PC-3 (cell line): ENCODE data around the gene SAFB. TPM values are rescaled to one million over a fixed set of nuclear protein-coding genes. Genes with fewer than 3 reads are reported as not detected.

ENCODE experiments used
- ATAC-seq: fragments of 200-7000 bp; cut with Tn5 transposase; 2 replicates; pipeline ENCODE4 v1.9.1; 2020; ENCODE audit warnings: mild to moderate bottlenecking, moderate library complexity
- BruUV-seq: library from RNA; stranded (reverse); fragments of 400-500 nt; replicated peaks from 2 replicates; lab custom pipeline; 2021; lab: Mats Ljungman, UMichigan
- CTCF ChIA-PET: fragments of 300-600 bp; sonication (Branson Sonifier 250); formaldehyde crosslinking; loops from one replicate; lab custom pipeline; 2022; ENCODE audit warnings: antibody characterized with exemption; lab: Charles Lee
- POLR2A ChIA-PET: fragments of 300-600 bp; sonication (Branson Sonifier 250); formaldehyde crosslinking; loops from one replicate; lab custom pipeline; 2022; ENCODE audit warnings: antibody characterized with exemption; ENCODE audit not compliant: unreplicated experiment; lab: Charles Lee
- DNase-seq: peaks from one replicate; pipeline ENCODE4 v3.0.0-alpha.2; 2015
- H2AFZ ChIP-seq: fragments of 300-600 bp; sonication (generic); 2 replicates; pipeline ENCODE4 v1.6.0; 2016; ENCODE audit warnings: antibody characterized with exemption, low read length
- H3F3A ChIP-seq: fragments of 300-600 bp; sonication (generic); one replicate; pipeline ENCODE4 v1.6.0; 2017; ENCODE audit warnings: antibody characterized with exemption, low read length, control low read depth, mild to moderate bottlenecking; ENCODE audit not compliant: unreplicated experiment
- H3K27ac ChIP-seq: fragments of 300-600 bp; sonication (generic); 2 replicates; pipeline ENCODE4 v1.5.1; 2016; ENCODE audit warnings: mild to moderate bottlenecking, low read length
- H3K27me3 ChIP-seq: fragments of 300-600 bp; sonication (generic); 2 replicates; pipeline ENCODE4 v1.6.1; 2016; ENCODE audit warnings: low read length, mixed read lengths
- H3K36me3 ChIP-seq: fragments of 300-600 bp; sonication (generic); 2 replicates; pipeline ENCODE4 v1.6.1; 2016; ENCODE audit warnings: low read depth, mixed run types, low read length, mixed read lengths
- H3K4me1 ChIP-seq: fragments of 300-600 bp; sonication (generic); 2 replicates; pipeline ENCODE4 v1.5.1; 2016; ENCODE audit warnings: low read length; ENCODE audit not compliant: insufficient read depth
- H3K4me2 ChIP-seq: fragments of 300-600 bp; sonication (generic); 2 replicates; pipeline ENCODE4 v1.6.0; 2016; ENCODE audit warnings: low read length
- H3K4me3 ChIP-seq: fragments of 300-600 bp; sonication (generic); 2 replicates; pipeline ENCODE4 v1.5.1; 2016; ENCODE audit warnings: mild to moderate bottlenecking, low read length, mixed read lengths
- H3K79me2 ChIP-seq: fragments of 300-600 bp; sonication (generic); 2 replicates; pipeline ENCODE4 v1.6.1; 2017; ENCODE audit warnings: low read length, mixed read lengths
- H3K9ac ChIP-seq: fragments of 300-600 bp; sonication (generic); 2 replicates; pipeline ENCODE4 v1.6.0; 2016; ENCODE audit warnings: mild to moderate bottlenecking, low read length
- H3K9me2 ChIP-seq: fragments of 300-600 bp; sonication (generic); replicated peaks from 2 replicates; pipeline ENCODE4 v1.6.1; 2016; ENCODE audit warnings: mixed run types, low read length, mixed read lengths
- H3K9me3 ChIP-seq: fragments of 300-600 bp; sonication (generic); 2 replicates; pipeline ENCODE4 v1.6.1; 2016; ENCODE audit warnings: low read length, mixed read lengths
- H4K20me1 ChIP-seq: fragments of 300-600 bp; sonication (generic); 2 replicates; pipeline ENCODE4 v1.6.1; 2016; ENCODE audit warnings: low read length, mixed read lengths
- CTCF ChIP-seq: fragments of 300-600 bp; sonication (generic); conservative IDR thresholded peaks from 2 replicates; pipeline ENCODE4 v1.5.1; 2017; ENCODE audit warnings: antibody characterized with exemption, low read depth, mild to moderate bottlenecking, low read length
- EZH2 ChIP-seq: fragments of 300-600 bp; sonication (generic); IDR thresholded peaks from one replicate; pipeline ENCODE4 v1.6.1; 2017; ENCODE audit warnings: antibody characterized with exemption, mild to moderate bottlenecking, low read length; ENCODE audit not compliant: unreplicated experiment
- EZH2phosphoT487 ChIP-seq: fragments of 300-600 bp; sonication (generic); IDR thresholded peaks from 2 replicates; pipeline ENCODE4 v1.6.1; 2018; ENCODE audit warnings: mild to moderate bottlenecking, antibody characterized with exemption, low read length, borderline replicate concordance
- intact Hi-C: fragments of 100-400 bp; cut with micrococcal nuclease; formaldehyde crosslinking; loops from 2 replicates; pipeline ENCODE4 v1.9.0; 2023
- total RNA-seq: library from RNA; depleted of rRNA; stranded (reverse); fragments of >200 nt; gene quantifications from 2 replicates; pipeline ENCODE4 v1.2.3, GENCODE V29; 2014

Gene SAFB
- total RNA-seq, 1 experiment from 2014 or later, result 94.9 TPM

GRCh38 chr19:5624741-5625278, 1.9 kb downstream of the SAFB start:
- DNase-seq (no peak), ATAC-seq (no peak)
- ChIA-PET CTCF (no interaction called here), POLR2A (interaction anchor here (0.6 kb wide), 1 partner anchor 165 kb away, joined by 14 read pairs; no protein-coding TSS in a partner anchor)
- Histone ChIP-seq H4K20me1 (peaks cover 68% of the 10 kb centered on the region), H3K9ac (peak overlapping the region; percentile 98), H3F3A (no peaks in the 10 kb centered on the region), H3K9me2 (no peaks in the 10 kb centered on the region), H3K9me3 (no peaks in the 10 kb centered on the region), H3K4me2 (peak overlapping the region; percentile 96), H3K4me3 (peak overlapping the region; percentile 90), H3K27me3 (no peaks in the 10 kb centered on the region), H3K4me1 (peaks cover 34% of the 10 kb centered on the region), H3K27ac (no peak overlapping the region), H3K79me2 (peaks cover 97% of the 10 kb centered on the region), H3K36me3 (peaks cover 65% of the 10 kb centered on the region), H2AFZ (no peak overlapping the region)
- intact Hi-C loops, result no loop called here
- no TSS peak for BruUV-seq
- TF ChIP-seq EZH2phosphoT487 (no peak), CTCF (no peak), EZH2 (no peak)

GRCh38 chr19:5625641-5626040, 2.8 kb downstream of the SAFB start:
- Histone ChIP-seq H3K4me1 (peaks cover 26% of the 10 kb centered on the region), H2AFZ (no peak overlapping the region), H3K79me2 (peaks cover 97% of the 10 kb centered on the region), H3K27me3 (no peaks in the 10 kb centered on the region), H3K36me3 (peaks cover 62% of the 10 kb centered on the region), H3K27ac (no peak overlapping the region), H3K9me2 (no peaks in the 10 kb centered on the region), H3K4me3 (peak overlapping the region; percentile 90), H3K9ac (no peak overlapping the region; the same call in 1 of the 2 replicates), H3K4me2 (peak overlapping the region; percentile 96), H3K9me3 (no peaks in the 10 kb centered on the region), H3F3A (no peaks in the 10 kb centered on the region), H4K20me1 (peaks cover 68% of the 10 kb centered on the region)
- intact Hi-C loops, result no loop called here
- BruUV-seq, result no TSS peak
- ATAC-seq (no peak), DNase-seq (no peak)
- no peak for TF ChIP-seq EZH2
- TF ChIP-seq EZH2phosphoT487, result no peak
- CTCF ChIA-PET, result no interaction called here
- POLR2A ChIA-PET, result no interaction called here

- H3K4me3 ChIP-seq, result no peak overlapping the region
- peaks cover 71% of the 10 kb centered on the region for H4K20me1 ChIP-seq
- no peak overlapping the region for H3K9ac ChIP-seq
- intact Hi-C loops, result no loop called here
- TF ChIP-seq EZH2phosphoT487 (no peak), EZH2 (no peak), CTCF (no peak)
- H3K36me3 ChIP-seq, result peaks cover 66% of the 10 kb centered on the region
- no peaks in the 10 kb centered on the region for H3K27me3 ChIP-seq
- no peaks in the 10 kb centered on the region for H3F3A ChIP-seq
- H3K4me1 ChIP-seq, result peaks cover 18% of the 10 kb centered on the region
- no peak for DNase-seq
- H3K9me2 ChIP-seq, result no peaks in the 10 kb centered on the region
- no TSS peak for BruUV-seq
- H3K4me2 ChIP-seq, result no peak overlapping the region
- ChIA-PET CTCF (no interaction called here), POLR2A (interaction anchor here (0.7 kb wide), 1 partner anchor 59 kb away, joined by 14 read pairs; no protein-coding TSS in a partner anchor)
- no peaks in the 10 kb centered on the region for H3K9me3 ChIP-seq
- no peak overlapping the region for H2AFZ ChIP-seq
- H3K79me2 ChIP-seq, result peaks cover 97% of the 10 kb centered on the region
- ATAC-seq, result no peak
- no peak overlapping the region for H3K27ac ChIP-seq
Observed at GRCh38 chr19:5627395-5627904, 4.6 kb downstream of the SAFB start.
